ENCODE measurements around the gene NCF2. TPM values are rescaled to one million over a fixed set of nuclear protein-coding genes. Genes with fewer than 3 reads are reported as not detected.

Gene NCF2
- polyA plus RNA-seq, 3 donors, result 2.6 to 3.1 (median 2.8) TPM

Other genes with a start within 250 kb of the NCF2 start
- 1 to 10 TPM; 3.2 to 4.3 (median 3.4) TPM for gene NMNAT2, start 172.1 kb downstream of the NCF2 start, polyA plus RNA-seq (ENCODE audit: insufficient read length in 3 of 3)
- gene SMG7, start 118.0 kb downstream of the NCF2 start, polyA plus RNA-seq (ENCODE audit: insufficient read length in 3 of 3), result 10 to 100 TPM; 65.7 to 70.0 (median 66.9) TPM
- gene ARPC5, start 45.3 kb upstream of the NCF2 start, polyA plus RNA-seq (ENCODE audit: insufficient read length in 3 of 3), result 100 to 1,000 TPM; 152 to 162 (median 153) TPM
- not detected for gene APOBEC4, start 62.9 kb upstream of the NCF2 start, polyA plus RNA-seq (ENCODE audit: insufficient read length in 3 of 3)
- 10 to 100 TPM; 49.9 to 57.2 (median 51.9) TPM for gene RGL1, start 214.7 kb upstream of the NCF2 start, polyA plus RNA-seq (ENCODE audit: insufficient read length in 3 of 3)